SK-N-SH (cell line): ENCODE data around the gene ARHGEF3.

Experiments
- CTCF ChIP-seq: fragments of 200-600 bp; sonication (generic); IDR thresholded peaks from 2 replicates; pipeline ENCODE4 v1.6.1; 2017; ENCODE audit warnings: antibody characterized with exemption, mild to moderate bottlenecking, moderate library complexity
- PBX3 ChIP-seq: IDR thresholded peaks from 2 replicates; pipeline ENCODE4; 2012
- TF ChIP-seq, protein P1 (sequence below): IDR thresholded peaks from 2 replicates; pipeline ENCODE4 v1.4.0; 2012; ENCODE audit warnings: low read depth, borderline replicate concordance

- no peak for TF ChIP-seq CTCF
- TF ChIP-seq, protein P1, sequence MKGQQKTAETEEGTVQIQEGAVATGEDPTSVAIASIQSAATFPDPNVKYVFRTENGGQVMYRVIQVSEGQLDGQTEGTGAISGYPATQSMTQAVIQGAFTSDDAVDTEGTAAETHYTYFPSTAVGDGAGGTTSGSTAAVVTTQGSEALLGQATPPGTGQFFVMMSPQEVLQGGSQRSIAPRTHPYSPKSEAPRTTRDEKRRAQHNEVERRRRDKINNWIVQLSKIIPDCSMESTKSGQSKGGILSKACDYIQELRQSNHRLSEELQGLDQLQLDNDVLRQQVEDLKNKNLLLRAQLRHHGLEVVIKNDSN: no peak
- TF ChIP-seq PBX3: no peak
These were observed 26.3 kb downstream of the ARHGEF3 start for GRCh38 chr3:56775445-56775837.
